NCI-H2196 (cell line): ENCODE results near the gene VMAC.

Experiments
- DNase-seq: peaks from one replicate; lab custom pipeline; 2025; ENCODE audit not compliant: unreplicated experiment; lab: John Stamatoyannopoulos, UW

The VMAC gene

DNA sequence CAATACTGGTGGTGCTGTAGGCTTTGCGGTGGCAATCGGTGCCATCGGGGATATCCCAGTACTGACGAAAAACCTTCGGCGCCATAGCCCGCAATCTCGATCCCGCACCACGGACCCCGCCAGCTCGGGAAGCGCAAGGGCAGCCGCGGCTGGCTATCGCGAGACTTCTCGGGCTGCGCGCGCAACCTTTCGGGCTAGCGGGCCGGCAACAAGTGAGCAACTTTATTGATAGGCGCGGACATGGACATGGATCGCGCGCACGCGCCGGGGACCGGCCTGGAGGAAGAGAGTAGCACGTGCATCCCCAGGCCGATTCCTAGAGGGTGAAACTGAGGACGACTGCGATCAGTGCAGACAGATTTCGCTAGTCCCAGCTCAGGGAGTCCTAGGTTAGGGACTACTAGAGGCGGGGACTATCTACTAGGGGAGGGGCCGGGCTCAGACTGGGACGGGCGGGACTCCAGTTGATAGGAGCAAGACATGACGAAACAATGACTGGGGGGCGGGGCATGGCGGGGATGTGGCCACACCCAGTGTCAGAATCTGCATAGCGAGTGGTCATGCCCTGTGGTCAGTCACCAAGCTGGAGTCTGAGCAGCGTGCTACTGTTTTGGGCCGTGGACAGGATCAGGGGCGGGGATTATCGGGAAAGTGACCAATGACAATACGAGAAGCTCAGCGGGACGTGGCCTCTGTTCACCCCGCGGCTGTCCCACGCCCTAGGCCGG is 884 bp upstream of the VMAC start, which contains the start of gene NDUFA11:
Gene NDUFA11, minus strand, starts transcription at position 167 of the 728 bp plus-strand sequence. Its CDS starts 82 bp downstream, at position 85.
- peak; percentile 97 for DNase-seq

- no peak for DNase-seq
These were observed 574 bp downstream of the VMAC start for GRCh38 chr19:5905114-5905778.

DNA sequence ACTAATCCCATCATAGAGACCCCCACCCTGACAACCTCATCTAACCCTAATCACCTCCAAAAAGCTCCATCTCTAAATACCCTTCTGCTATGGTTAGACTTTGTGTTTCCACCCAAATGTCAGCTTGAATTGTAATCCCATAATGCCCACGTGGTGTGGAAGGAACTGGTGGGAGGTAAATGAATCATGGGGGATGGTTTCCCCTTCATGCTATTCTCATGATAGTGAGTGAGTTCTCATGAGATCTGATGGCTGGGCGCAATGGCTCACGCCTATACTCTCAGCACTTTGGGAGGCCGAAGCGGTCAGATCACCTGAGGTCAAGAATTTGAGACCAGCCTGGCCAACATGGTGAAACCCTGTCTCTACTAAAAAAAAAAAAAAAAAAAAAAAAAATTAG is 2.6 kb downstream of the VMAC start:
- DNase-seq = no peak

- peak; percentile 15 for DNase-seq
These were observed 4.2 kb downstream of the VMAC start for GRCh38 chr19:5908773-5909442.

GRCh38 chr19:5910638-5910907 is 5.9 kb downstream of the VMAC start:
- no peak for DNase-seq

DNA sequence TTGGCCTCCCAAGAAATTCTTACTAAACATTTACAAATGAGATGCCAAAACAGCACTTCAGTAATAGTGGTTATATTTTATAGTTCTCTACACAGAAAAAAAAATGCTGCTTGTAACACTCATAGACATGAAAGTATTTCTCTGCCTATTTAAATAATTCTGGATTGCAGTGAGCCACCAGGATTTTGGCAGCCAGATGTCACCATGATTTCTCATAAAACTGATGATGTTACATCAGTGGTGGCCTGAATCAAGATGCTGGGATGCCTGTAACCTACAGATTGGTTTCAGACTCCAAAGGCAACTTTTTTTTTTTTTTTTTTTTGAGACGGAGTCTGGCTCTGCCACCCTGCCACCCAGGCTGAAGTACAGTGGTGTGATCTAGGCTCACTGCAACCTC is 6.7 kb downstream of the VMAC start:
- no peak for DNase-seq

DNA sequence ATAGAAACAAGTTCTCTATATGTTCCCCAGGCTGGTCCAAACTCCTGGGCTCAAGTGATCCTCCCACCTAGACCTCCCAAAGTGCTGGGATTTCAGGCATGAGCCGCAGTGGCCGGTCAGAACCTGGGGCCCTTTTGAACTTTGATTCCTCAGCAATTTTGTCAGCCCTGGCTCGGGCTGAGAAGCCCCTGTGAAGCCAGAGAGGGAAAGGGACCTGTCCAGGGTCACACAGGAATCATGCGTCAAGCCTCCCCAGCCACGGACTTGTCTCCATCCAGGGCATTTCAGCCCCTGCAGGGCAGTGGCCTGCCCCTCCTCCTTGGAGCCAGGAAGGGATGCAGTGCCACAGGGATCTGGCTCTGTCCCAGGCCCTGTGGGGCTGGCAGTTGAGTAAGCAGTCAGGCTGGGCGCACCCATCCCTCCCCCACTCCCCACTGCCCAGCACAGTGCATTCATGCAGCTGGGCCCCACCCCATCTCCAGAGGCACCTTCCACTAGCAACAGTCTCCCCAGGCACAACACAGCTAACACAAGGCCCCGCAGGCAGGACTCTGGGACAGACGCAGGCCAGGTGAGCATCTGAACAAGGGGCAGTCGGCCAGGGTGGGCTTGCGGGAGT is 9.2 kb downstream of the VMAC start, which contains the start of gene CAPS:
Gene CAPS, plus strand, starts transcription at position 516 of the 619 bp plus-strand sequence. CDS start 153 bp downstream, outside the sequence.
- DNase-seq = peak; percentile 60

GRCh38 chr19:5914358-5914774 is 9.7 kb downstream of the VMAC start:
- DNase-seq = no peak

GRCh38 chr19:5914946-5915781 is 10.5 kb downstream of the VMAC start:
- DNase-seq = no peak

DNA sequence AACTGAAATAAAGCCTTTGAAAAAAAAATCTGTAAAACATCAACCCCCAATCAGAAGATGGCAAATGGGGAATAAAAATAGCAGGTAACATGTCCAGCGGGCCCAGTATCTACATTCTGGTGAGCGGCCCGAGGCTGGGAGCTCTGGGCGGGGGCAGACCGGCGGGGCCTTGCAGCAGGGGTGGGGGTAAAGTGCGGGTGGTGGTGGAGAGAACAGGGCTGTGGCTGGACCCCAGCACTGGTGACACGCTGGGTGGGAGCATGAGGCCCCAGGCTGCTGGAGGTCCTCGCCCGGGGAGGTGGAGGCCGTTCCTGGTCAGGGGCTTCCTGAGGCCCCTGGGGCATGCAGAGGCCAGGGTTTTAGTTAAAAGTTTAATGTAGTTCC is 11.1 kb downstream of the VMAC start:
- DNase-seq = no peak

- no peak for DNase-seq
These were observed 11.6 kb downstream of the VMAC start for GRCh38 chr19:5916181-5916708.

DNA sequence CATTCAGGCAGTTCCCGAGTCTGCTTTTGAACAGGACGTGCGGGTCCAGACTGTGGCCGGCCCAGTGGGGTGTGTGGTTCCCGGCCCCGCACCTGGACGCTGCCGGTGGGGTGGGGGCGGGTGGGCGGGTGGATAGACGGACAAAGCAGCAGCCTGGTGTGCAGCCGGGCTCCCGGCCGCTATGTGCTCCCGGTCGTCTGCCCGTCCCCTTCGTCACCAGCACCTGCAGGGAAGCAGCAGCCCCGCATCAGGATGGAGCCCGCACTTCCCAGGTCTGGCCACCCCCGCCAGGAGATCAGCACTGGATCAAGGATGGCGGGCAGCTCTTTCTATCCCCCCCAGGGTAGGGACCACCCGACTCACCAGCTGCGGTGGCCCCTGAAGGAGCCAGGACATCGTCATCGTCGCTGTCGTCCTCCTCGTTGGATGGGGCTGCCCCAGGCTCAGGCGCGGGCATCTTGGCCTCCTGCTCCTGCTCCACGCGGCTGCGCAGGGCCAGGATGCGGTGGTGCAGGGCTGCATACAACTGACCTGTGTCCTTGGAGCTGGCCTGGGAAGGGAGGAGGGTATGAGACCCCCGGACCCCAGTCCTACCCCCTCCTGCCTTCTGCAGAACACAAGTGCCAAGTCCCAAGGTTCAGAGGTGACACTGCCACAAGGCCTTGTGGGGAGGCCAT is 12.9 kb downstream of the VMAC start:
- DNase-seq = no peak

GRCh38 chr19:5918463-5919079 is 13.9 kb downstream of the VMAC start:
- DNase-seq = no peak

- DNase-seq = no peak
These were observed 17.0 kb downstream of the VMAC start for GRCh38 chr19:5921516-5922160.

GRCh38 chr19:5922161-5922545 is 17.5 kb downstream of the VMAC start:
- no peak for DNase-seq

GRCh38 chr19:5923356-5923755 is 18.7 kb downstream of the VMAC start:
- no peak for DNase-seq

DNA sequence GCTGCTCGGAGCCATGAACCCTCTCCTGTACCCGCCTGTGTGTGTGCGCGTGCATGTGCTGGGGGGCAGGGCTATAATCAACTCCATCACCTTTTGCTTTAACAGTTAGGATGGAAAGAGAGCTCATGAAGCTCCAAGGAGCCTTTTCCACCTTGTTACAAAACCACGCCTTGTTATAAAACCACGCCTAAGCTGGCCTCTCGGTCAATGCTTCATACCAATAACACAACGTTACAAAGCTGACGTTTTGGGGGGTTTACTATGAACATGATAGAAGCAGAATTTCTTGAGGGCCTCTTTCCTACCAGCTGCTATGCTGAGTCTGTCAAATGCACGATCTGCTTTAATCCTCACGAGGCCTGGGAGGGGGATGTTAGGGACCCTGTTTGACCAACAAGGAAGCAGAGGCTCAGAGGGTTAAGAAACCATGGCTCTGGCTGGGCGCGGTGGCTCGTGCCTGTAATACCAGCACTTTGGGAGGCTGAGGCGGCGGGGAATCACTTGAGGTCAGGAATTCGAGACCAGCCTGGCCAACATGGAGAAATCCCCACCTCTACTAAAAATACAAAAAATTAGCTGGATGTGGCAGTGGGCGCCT is 21.3 kb downstream of the VMAC start:
- DNase-seq = no peak

- DNase-seq = no peak
These were observed 22.2 kb downstream of the VMAC start for GRCh38 chr19:5926641-5927440.
